ENCODE results near the gene KRTAP10-6.
"Not testable (repeated sequence)": the region's sequence is repeated elsewhere in the genome, so short reads cannot be mapped to it uniquely, and the experiment has no call there.

KRTAP10-6 gene

DNA sequence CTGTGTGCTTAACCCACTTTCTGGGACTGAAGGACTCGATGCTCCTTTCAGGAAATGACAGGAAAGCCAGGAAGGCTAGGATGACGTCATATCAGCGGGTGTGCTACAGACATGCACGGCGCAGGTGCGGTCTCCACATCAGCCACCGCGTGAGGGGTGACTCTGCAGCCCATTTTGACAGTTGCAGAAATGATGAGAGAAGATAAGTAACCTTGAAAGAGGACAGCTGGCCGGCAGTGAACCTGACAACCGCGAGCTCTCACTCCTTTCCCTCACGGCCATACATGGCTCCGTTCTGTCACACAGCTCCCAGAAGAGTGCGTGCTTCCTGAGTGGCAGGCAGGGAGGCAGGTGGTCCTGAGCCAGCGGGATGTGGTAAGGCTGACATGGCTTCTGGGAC is 10.2 kb downstream of the KRTAP10-6 start:
- DNase-seq = no peak
- Histone ChIP-seq H3K27me3 (ENCODE audit: insufficient read depth, low read depth, severe bottlenecking) (no peaks in the 10 kb centered on the region), H3K9me3 (ENCODE audit: severe bottlenecking) (peaks cover 10% of the 10 kb centered on the region), H3K36me3 (no peaks in the 10 kb centered on the region), H3K27ac (no peak overlapping the region), H3K4me3 (ENCODE audit: low read depth, low read length) (no peak overlapping the region)
- TF ChIP-seq, protein P1, sequence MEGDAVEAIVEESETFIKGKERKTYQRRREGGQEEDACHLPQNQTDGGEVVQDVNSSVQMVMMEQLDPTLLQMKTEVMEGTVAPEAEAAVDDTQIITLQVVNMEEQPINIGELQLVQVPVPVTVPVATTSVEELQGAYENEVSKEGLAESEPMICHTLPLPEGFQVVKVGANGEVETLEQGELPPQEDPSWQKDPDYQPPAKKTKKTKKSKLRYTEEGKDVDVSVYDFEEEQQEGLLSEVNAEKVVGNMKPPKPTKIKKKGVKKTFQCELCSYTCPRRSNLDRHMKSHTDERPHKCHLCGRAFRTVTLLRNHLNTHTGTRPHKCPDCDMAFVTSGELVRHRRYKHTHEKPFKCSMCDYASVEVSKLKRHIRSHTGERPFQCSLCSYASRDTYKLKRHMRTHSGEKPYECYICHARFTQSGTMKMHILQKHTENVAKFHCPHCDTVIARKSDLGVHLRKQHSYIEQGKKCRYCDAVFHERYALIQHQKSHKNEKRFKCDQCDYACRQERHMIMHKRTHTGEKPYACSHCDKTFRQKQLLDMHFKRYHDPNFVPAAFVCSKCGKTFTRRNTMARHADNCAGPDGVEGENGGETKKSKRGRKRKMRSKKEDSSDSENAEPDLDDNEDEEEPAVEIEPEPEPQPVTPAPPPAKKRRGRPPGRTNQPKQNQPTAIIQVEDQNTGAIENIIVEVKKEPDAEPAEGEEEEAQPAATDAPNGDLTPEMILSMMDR (IDR thresholded peaks at IDR 0.05; ENCODE audit: low read depth, low read length) = no peak

DNA sequence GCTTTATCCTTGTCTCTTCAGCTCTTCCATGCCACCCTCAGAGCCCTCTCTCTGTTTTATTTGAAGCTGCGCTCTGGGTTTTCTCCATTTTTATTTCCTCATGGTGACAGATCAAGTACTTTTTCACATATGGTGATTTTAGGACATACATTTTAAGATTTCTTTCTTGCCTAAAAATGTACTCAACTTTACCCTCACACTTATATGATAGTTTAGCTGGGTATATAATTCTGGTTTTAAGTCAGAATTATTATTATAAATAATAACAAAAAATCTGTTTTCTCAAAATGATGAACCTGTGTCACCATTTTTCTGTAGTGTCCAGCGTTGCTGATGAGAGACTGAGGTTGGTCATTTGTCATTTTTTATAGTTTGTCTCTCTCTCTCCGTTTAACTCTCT is 11.1 kb downstream of the KRTAP10-6 start:
- Histone ChIP-seq H3K4me3 (ENCODE audit: low read depth, low read length) (no peak overlapping the region), H3K9me3 (ENCODE audit: severe bottlenecking) (peaks cover 17% of the 10 kb centered on the region), H3K27ac (no peak overlapping the region), H3K27me3 (ENCODE audit: insufficient read depth, low read depth, severe bottlenecking) (no peaks in the 10 kb centered on the region), H3K36me3 (no peaks in the 10 kb centered on the region)
- no peak for DNase-seq
- TF ChIP-seq, protein P1 (IDR thresholded peaks at IDR 0.05; ENCODE audit: low read depth, low read length) = no peak

DNA sequence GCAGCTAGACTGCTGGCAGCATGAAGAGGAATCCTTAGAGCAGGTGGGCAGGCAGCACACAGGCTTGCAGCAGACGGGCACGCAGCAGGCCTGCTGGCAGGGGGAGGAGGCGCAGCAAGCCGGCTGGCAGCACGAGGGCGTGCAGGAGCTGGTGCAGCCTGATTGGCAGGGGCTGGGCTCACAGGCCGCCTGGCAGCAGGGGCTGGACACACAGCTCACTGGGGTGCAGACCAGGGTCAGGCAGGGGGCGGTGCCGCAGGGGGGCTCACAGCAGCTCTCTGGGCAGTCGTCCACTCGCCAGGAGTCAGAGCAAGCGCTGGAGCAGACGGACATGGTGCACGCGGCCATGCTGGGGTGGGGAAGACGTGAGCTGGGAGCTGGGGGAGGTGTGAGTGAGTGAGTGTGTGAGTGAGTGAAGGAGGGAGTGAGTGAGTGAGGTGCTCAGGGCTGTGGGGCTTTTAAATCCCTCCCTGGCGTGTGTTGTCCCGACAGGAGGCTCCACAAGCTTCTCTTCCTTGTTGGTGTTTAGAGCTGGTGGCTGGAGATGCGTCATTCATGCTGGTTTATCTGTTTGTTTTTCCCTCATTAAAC is 12.0 kb downstream of the KRTAP10-6 start, which contains the start of gene KRTAP10-5:
Gene KRTAP10-5 (minus strand): TSS at position 374 of the 591 bp plus-strand sequence. CDS start 26 bp downstream, at position 348.
- H3K36me3 ChIP-seq; H3K4me3 ChIP-seq (ENCODE audit: low read depth, low read length); DNase-seq; H3K27me3 ChIP-seq (ENCODE audit: insufficient read depth, low read depth, severe bottlenecking); H3K27ac ChIP-seq: not testable (repeated sequence)
- H3K9me3 ChIP-seq (ENCODE audit: severe bottlenecking) = peaks cover 17% of the 10 kb centered on the region

DNA sequence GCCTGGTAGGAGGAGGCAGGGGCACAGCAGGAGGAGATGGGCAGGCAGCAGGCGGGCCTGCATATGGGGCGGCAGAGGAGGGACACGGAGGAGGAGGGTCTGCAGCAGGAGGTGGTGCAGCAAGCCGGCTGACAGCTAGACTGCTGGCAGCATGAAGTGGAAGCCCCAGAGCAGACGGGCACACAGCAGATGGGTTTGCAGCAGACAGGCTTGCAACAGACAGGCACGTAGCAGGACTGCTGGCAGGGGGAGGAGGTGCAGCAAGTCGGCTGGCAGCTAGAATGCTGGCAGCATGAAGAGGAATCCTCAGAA is 12.5 kb downstream of the KRTAP10-6 start:
- H3K4me3 ChIP-seq (ENCODE audit: low read depth, low read length) = no peak overlapping the region
- no peak overlapping the region for H3K27ac ChIP-seq
- TF ChIP-seq, protein P1 (IDR thresholded peaks at IDR 0.05; ENCODE audit: low read depth, low read length) = no peak
- no peaks in the 10 kb centered on the region for H3K36me3 ChIP-seq
- peaks cover 17% of the 10 kb centered on the region for H3K9me3 ChIP-seq (ENCODE audit: severe bottlenecking)
- H3K27me3 ChIP-seq (ENCODE audit: insufficient read depth, low read depth, severe bottlenecking) = no peaks in the 10 kb centered on the region
- no peak for DNase-seq

DNA sequence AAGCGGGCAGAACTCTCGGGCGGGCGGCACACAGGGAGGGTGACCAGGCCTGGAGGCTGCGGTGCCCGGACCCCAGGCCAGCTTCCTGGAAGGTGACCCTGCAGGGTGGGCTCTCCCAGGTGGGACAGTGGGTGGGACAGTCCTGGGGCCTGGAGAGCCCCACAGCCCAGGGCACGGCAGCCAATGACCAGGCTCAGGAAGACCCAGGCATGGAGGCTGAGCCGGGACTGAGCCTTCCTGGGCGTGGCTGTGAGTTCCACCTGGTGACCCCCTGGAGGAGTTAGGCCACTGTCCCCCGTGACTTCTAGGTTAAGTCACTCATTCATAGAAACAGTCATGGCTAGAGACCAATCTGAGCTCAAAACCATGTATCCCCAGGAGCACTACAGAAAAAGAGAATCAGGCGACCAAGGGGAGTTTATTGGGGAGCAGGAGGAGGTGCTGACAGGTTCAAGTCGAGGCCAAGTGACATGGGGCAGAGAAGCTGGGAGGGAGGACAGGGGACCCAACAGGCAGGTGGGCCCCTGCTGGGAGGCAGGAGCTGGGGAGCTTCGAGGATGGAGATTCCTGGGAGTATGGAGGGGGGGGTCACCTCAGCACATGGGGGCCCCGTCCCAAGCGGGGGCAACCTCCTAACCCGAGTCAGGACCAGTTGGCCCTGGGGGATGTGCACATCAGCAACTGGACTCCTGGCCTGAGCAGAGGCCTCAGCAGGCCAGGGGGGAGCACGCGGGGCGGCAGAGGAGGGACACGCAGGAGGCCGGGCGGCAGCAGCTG is 13.1 kb downstream of the KRTAP10-6 start:
- no peaks in the 10 kb centered on the region for H3K36me3 ChIP-seq
- DNase-seq = no peak
- no peak overlapping the region for H3K4me3 ChIP-seq (ENCODE audit: low read depth, low read length)
- H3K27ac ChIP-seq = no peak overlapping the region
- peaks cover 17% of the 10 kb centered on the region for H3K9me3 ChIP-seq (ENCODE audit: severe bottlenecking)
- TF ChIP-seq, protein P1 (IDR thresholded peaks at IDR 0.05; ENCODE audit: low read depth, low read length) = no peak
- H3K27me3 ChIP-seq (ENCODE audit: insufficient read depth, low read depth, severe bottlenecking) = no peaks in the 10 kb centered on the region

DNA sequence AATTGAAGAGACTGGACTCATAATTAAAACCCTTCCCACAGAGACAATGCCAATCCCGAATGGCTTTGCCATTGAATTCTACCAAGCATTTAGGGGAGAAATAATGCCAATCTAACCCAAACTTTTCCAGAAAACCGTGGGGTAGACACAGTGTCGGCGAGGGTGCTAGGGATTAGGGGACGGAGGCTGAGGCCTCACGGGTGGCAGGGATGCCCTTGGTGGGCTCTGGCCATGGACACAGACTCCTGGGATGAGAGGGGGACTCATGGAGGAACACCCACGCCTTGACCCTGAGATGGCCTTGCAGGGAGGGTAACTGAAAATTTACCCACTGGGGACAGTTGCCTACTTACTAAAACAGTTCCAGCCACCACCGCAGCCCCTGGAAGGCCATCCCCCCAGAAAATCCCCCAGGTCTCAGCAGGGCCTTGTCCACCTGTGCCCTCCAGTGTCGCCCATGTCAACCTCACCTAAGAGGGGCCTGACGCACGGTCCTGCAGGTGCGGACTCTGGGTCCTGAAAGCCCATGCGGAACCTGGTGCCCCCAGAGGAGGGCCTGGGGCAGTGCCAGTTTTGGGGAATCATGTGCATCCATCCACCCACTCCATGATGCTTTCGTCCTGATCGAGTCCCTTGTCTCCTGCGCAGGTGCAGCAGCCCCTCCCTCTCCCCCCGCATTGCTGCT is 13.8 kb downstream of the KRTAP10-6 start:
- no peaks in the 10 kb centered on the region for H3K36me3 ChIP-seq
- no peak for DNase-seq
- H3K4me3 ChIP-seq (ENCODE audit: low read depth, low read length) = no peak overlapping the region
- peaks cover 17% of the 10 kb centered on the region for H3K9me3 ChIP-seq (ENCODE audit: severe bottlenecking)
- no peak overlapping the region for H3K27ac ChIP-seq
- TF ChIP-seq, protein P1 (IDR thresholded peaks at IDR 0.05; ENCODE audit: low read depth, low read length) = no peak
- H3K27me3 ChIP-seq (ENCODE audit: insufficient read depth, low read depth, severe bottlenecking) = no peaks in the 10 kb centered on the region

All from WERI-Rb-1 (cell line).